GM18873 (cell line): ENCODE data around the gene COL21A1.

Experiments
- ATAC-seq: cut with Tn5 transposase; IDR thresholded peaks from one replicate; pipeline ENCODE4 v1.9.1; 2021; ENCODE audit warnings: mild to moderate bottlenecking, moderate library complexity, moderate number of reproducible peaks; ENCODE audit not compliant: unreplicated experiment, low FRiP score

COL21A1 gene

GRCh38 chr6:56246541-56246880, 869 bp downstream of the COL21A1 start:
- ATAC-seq, result no peak

- ATAC-seq, result no peak
Observed at GRCh38 chr6:56245903-56246351, 1.5 kb downstream of the COL21A1 start.

- no peak for ATAC-seq
Observed at GRCh38 chr6:56244528-56245253, 2.7 kb downstream of the COL21A1 start.

- ATAC-seq, result no peak
Observed at GRCh38 chr6:56244089-56244488, 3.3 kb downstream of the COL21A1 start.

GRCh38 chr6:56243518-56244070, 3.8 kb downstream of the COL21A1 start:
- no peak for ATAC-seq

- no peak for ATAC-seq
Observed at GRCh38 chr6:56242346-56242745, 5.0 kb downstream of the COL21A1 start.

GRCh38 chr6:56241124-56241802, 6.1 kb downstream of the COL21A1 start:
- no peak for ATAC-seq

- no peak for ATAC-seq
Observed at GRCh38 chr6:56238352-56238751, 9.0 kb downstream of the COL21A1 start.

GRCh38 chr6:56235245-56235644, 12.1 kb downstream of the COL21A1 start:
- no peak for ATAC-seq

- no peak for ATAC-seq
Observed at GRCh38 chr6:56232436-56232835, 14.9 kb downstream of the COL21A1 start.

GRCh38 chr6:56231827-56232226, 15.6 kb downstream of the COL21A1 start:
- ATAC-seq, result no peak

GRCh38 chr6:56230976-56231566, 16.3 kb downstream of the COL21A1 start:
- ATAC-seq, result no peak

- no peak for ATAC-seq
Observed at GRCh38 chr6:56227071-56227879, 20.1 kb downstream of the COL21A1 start.

GRCh38 chr6:56223995-56224394, 23.4 kb downstream of the COL21A1 start:
- ATAC-seq, result no peak

GRCh38 chr6:56222499-56222898, 24.9 kb downstream of the COL21A1 start:
- ATAC-seq, result no peak

- no peak for ATAC-seq
Observed at GRCh38 chr6:56220078-56220477, 27.3 kb downstream of the COL21A1 start.

- ATAC-seq, result no peak
Observed at GRCh38 chr6:56214703-56215101, 32.7 kb downstream of the COL21A1 start.

GRCh38 chr6:56214041-56214702, 33.2 kb downstream of the COL21A1 start:
- no peak for ATAC-seq

GRCh38 chr6:56211724-56212123, 35.7 kb downstream of the COL21A1 start:
- no peak for ATAC-seq

- ATAC-seq, result no peak
Observed at GRCh38 chr6:56204134-56204533, 43.2 kb downstream of the COL21A1 start.
